Peyer's patch (tissue), 4 donors: ENCODE measurements around the gene ANGPTL2.

Experiments
- POLR2A ChIP-seq, 2 donors: fragments of 450-650 bp; IDR thresholded peaks; one replicate each; pipeline ENCODE4 v1.5.1; 2017; ENCODE audit warnings: antibody characterized with exemption in 2 of 2, mild to moderate bottlenecking in 2 of 2, moderate library complexity in 2 of 2
- TF ChIP-seq, protein P1 (sequence below), 6 experiments: fragments of 450-650 bp in 4 of 6; fragments of 200-600 bp in 2 of 6; sonication (generic) in 1 of 6; IDR thresholded peaks; one replicate each; pipeline ENCODE4 v1.5.1; 2017 to 2019; ENCODE audit warnings: antibody characterized with exemption in 6 of 6, mild to moderate bottlenecking in 3 of 6, moderate library complexity in 1 of 6

GRCh38 chr9:127107171-127107928 is 15.1 kb downstream of the ANGPTL2 start:
- TF ChIP-seq, protein P1, sequence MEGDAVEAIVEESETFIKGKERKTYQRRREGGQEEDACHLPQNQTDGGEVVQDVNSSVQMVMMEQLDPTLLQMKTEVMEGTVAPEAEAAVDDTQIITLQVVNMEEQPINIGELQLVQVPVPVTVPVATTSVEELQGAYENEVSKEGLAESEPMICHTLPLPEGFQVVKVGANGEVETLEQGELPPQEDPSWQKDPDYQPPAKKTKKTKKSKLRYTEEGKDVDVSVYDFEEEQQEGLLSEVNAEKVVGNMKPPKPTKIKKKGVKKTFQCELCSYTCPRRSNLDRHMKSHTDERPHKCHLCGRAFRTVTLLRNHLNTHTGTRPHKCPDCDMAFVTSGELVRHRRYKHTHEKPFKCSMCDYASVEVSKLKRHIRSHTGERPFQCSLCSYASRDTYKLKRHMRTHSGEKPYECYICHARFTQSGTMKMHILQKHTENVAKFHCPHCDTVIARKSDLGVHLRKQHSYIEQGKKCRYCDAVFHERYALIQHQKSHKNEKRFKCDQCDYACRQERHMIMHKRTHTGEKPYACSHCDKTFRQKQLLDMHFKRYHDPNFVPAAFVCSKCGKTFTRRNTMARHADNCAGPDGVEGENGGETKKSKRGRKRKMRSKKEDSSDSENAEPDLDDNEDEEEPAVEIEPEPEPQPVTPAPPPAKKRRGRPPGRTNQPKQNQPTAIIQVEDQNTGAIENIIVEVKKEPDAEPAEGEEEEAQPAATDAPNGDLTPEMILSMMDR (IDR thresholded peaks at IDR 0.05): no peak
- TF ChIP-seq POLR2A (IDR thresholded peaks at IDR 0.05): no peak
